HG02642 (cell line): ENCODE results near the gene HMG20B.

ENCODE experiments used
- ATAC-seq: cut with Tn5 transposase; IDR thresholded peaks from one replicate; pipeline ENCODE4 v1.9.1; 2021; ENCODE audit warnings: mild to moderate bottlenecking; ENCODE audit not compliant: unreplicated experiment, poor library complexity

Gene HMG20B

GRCh38 chr19:3536429-3537100 is 36.2 kb upstream of the HMG20B start:
- no peak for ATAC-seq

- no peak for ATAC-seq
Measured at GRCh38 chr19:3537101-3537437, 35.7 kb upstream of the HMG20B start.

- ATAC-seq = no peak
Measured at GRCh38 chr19:3537438-3538240, 35.1 kb upstream of the HMG20B start.

GRCh38 chr19:3538258-3538929 is 34.4 kb upstream of the HMG20B start:
- ATAC-seq = no peak

- no peak for ATAC-seq
Measured at GRCh38 chr19:3538965-3539755, 33.6 kb upstream of the HMG20B start, which contains the start of gene TEKTIP1. TEKTIP1 (plus strand) TSS chr19:3539174; CDS start chr19:3539178, 4 bp downstream.

- no peak for ATAC-seq
Measured at GRCh38 chr19:3539756-3540118, 33.0 kb upstream of the HMG20B start.

- ATAC-seq = no peak
Measured at GRCh38 chr19:3543150-3544057, 29.3 kb upstream of the HMG20B start.

- ATAC-seq = no peak
Measured at GRCh38 chr19:3544058-3544376, 28.7 kb upstream of the HMG20B start.

GRCh38 chr19:3544742-3545668 is 27.7 kb upstream of the HMG20B start:
- no peak for ATAC-seq

- ATAC-seq = no peak
Measured at GRCh38 chr19:3545669-3546034, 27.1 kb upstream of the HMG20B start.

- no peak for ATAC-seq
Measured at GRCh38 chr19:3546119-3546518, 26.6 kb upstream of the HMG20B start.

GRCh38 chr19:3547301-3547731 is 25.4 kb upstream of the HMG20B start:
- ATAC-seq = no peak

- ATAC-seq = no peak
Measured at GRCh38 chr19:3547767-3548282, 24.9 kb upstream of the HMG20B start.

- ATAC-seq = no peak
Measured at GRCh38 chr19:3548606-3549005, 24.1 kb upstream of the HMG20B start.

GRCh38 chr19:3549816-3550215 is 22.9 kb upstream of the HMG20B start:
- no peak for ATAC-seq

GRCh38 chr19:3550947-3551791 is 21.6 kb upstream of the HMG20B start:
- ATAC-seq = no peak

- no peak for ATAC-seq
Measured at GRCh38 chr19:3551792-3552095, 21.0 kb upstream of the HMG20B start.
